Mononuclear cell (primary cell): Measurements from ENCODE around the gene ENO2. TPM values are rescaled to one million over a fixed set of nuclear protein-coding genes. Genes with fewer than 3 reads are reported as not detected.

ENCODE experiments used
- H3K27me3 ChIP-seq: 2 replicates; pipeline ENCODE4 v1.6.0; 2011; ENCODE audit warnings: low read length, control low read depth; ENCODE audit not compliant: insufficient read depth
- H3K4me1 ChIP-seq: 2 replicates; pipeline ENCODE4 v1.5.1; 2011; ENCODE audit warnings: mild to moderate bottlenecking, low read length, control low read depth; ENCODE audit not compliant: insufficient read depth
- H3K4me3 ChIP-seq: 2 replicates; pipeline ENCODE4 v1.5.1; 2011; ENCODE audit warnings: mild to moderate bottlenecking, low read length, moderate library complexity
- H3K9me3 ChIP-seq: 2 replicates; pipeline ENCODE4 v1.5.1; 2011; ENCODE audit warnings: low read depth, mild to moderate bottlenecking, control low read depth, low read length
- total RNA-seq: library from RNA; depleted of rRNA; stranded (reverse); fragments of >200 nt; gene quantifications from one replicate; pipeline ENCODE4 v1.2.3, GENCODE V29; 2012

ENO2 gene
- total RNA-seq, 1 donor: 11.4 TPM

GRCh38 chr12:6944381-6945186, 30.2 kb downstream of the ENO2 start:
- Histone ChIP-seq H3K4me3 (peak overlapping the region; percentile 61), H3K9me3 (no peaks in the 10 kb centered on the region), H3K4me1 (peaks cover 69% of the 10 kb centered on the region), H3K27me3 (no peaks in the 10 kb centered on the region)

GRCh38 chr12:6945613-6946012, 31.2 kb downstream of the ENO2 start:
- H3K4me3 ChIP-seq: no peak overlapping the region
- peaks cover 79% of the 10 kb centered on the region for H3K4me1 ChIP-seq
- H3K9me3 ChIP-seq: no peaks in the 10 kb centered on the region
- H3K27me3 ChIP-seq: no peaks in the 10 kb centered on the region

- Histone ChIP-seq H3K27me3 (no peaks in the 10 kb centered on the region), H3K4me3 (peak overlapping the region; percentile 26), H3K4me1 (peaks cover 84% of the 10 kb centered on the region), H3K9me3 (no peaks in the 10 kb centered on the region)
Observed at GRCh38 chr12:6946033-6946919, 31.9 kb downstream of the ENO2 start.

GRCh38 chr12:6946920-6947374, 32.6 kb downstream of the ENO2 start:
- no peak overlapping the region for H3K4me3 ChIP-seq

GRCh38 chr12:6947615-6948014, 33.2 kb downstream of the ENO2 start:
- no peaks in the 10 kb centered on the region for H3K27me3 ChIP-seq
- no peaks in the 10 kb centered on the region for H3K9me3 ChIP-seq
- H3K4me1 ChIP-seq: peaks cover 84% of the 10 kb centered on the region
- H3K4me3 ChIP-seq: no peak overlapping the region

More at GRCh38 chr12:6946920-6947374, 32.6 kb downstream of the ENO2 start:
- peaks cover 84% of the 10 kb centered on the region for H3K4me1 ChIP-seq
- no peaks in the 10 kb centered on the region for H3K27me3 ChIP-seq
- H3K9me3 ChIP-seq: no peaks in the 10 kb centered on the region

GRCh38 chr12:6948873-6949594, 34.7 kb downstream of the ENO2 start:
- Histone ChIP-seq H3K4me3 (no peak overlapping the region), H3K27me3 (no peaks in the 10 kb centered on the region), H3K4me1 (peaks cover 73% of the 10 kb centered on the region), H3K9me3 (no peaks in the 10 kb centered on the region)

- Histone ChIP-seq H3K4me3 (no peak overlapping the region), H3K4me1 (peaks cover 73% of the 10 kb centered on the region), H3K27me3 (no peaks in the 10 kb centered on the region), H3K9me3 (no peaks in the 10 kb centered on the region)
Observed at GRCh38 chr12:6950401-6950801, 36.0 kb downstream of the ENO2 start.

GRCh38 chr12:6950811-6951540, 36.6 kb downstream of the ENO2 start, which contains the start of gene PTPN6:
PTPN6 (plus strand) TSS chr12:6951356; CDS start chr12:6951513, 157 bp downstream.
- H3K4me3 ChIP-seq: peak within 1 kb of the TSS; percentile 90
- H3K27me3 ChIP-seq: no peaks in the 10 kb centered on the region
- no peaks in the 10 kb centered on the region for H3K9me3 ChIP-seq
- peaks cover 73% of the 10 kb centered on the region for H3K4me1 ChIP-seq

- Histone ChIP-seq H3K4me3 (peak overlapping the region; percentile 90), H3K27me3 (no peaks in the 10 kb centered on the region), H3K9me3 (no peaks in the 10 kb centered on the region), H3K4me1 (peaks cover 73% of the 10 kb centered on the region)
Observed at GRCh38 chr12:6951551-6952120, 37.3 kb downstream of the ENO2 start.

GRCh38 chr12:6952121-6952862, 37.9 kb downstream of the ENO2 start:
- peak overlapping the region; percentile 90 for H3K4me3 ChIP-seq
- H3K27me3 ChIP-seq: no peaks in the 10 kb centered on the region
- H3K9me3 ChIP-seq: no peaks in the 10 kb centered on the region
- peaks cover 73% of the 10 kb centered on the region for H3K4me1 ChIP-seq

- Histone ChIP-seq H3K9me3 (no peaks in the 10 kb centered on the region), H3K4me1 (peaks cover 73% of the 10 kb centered on the region), H3K4me3 (peak overlapping the region; percentile 90), H3K27me3 (no peaks in the 10 kb centered on the region)
Observed at GRCh38 chr12:6952863-6953441, 38.6 kb downstream of the ENO2 start.

GRCh38 chr12:6953442-6954315, 39.3 kb downstream of the ENO2 start:
- Histone ChIP-seq H3K27me3 (no peaks in the 10 kb centered on the region), H3K4me3 (peak overlapping the region; percentile 90), H3K9me3 (no peaks in the 10 kb centered on the region), H3K4me1 (peaks cover 73% of the 10 kb centered on the region)
